ENCODE results near the gene AGBL3. TPM values are rescaled to one million over a fixed set of nuclear protein-coding genes. Genes with fewer than 3 reads are reported as not detected.

Gene AGBL3
- total and polyA plus RNA-seq, 9 of the 15 experiments (the other 6 are each of a cell fraction or from before 2014, with no cell fraction given) = 0.54 to 2.9 (median 1.7) TPM

- peak; percentile 89 for TF ChIP-seq ZNF280B (CRISPR knock-in tag; IDR thresholded peaks at IDR 0.05)
- TF ChIP-seq POLR2AphosphoS2 (IDR thresholded peaks at IDR 0.05; ENCODE audit: low read length) = no peak
- TF ChIP-seq ZNF133 (CRISPR knock-in tag; IDR thresholded peaks at IDR 0.05) = no peak
- no peak for TF ChIP-seq SIN3A (IDR thresholded peaks at IDR 0.05; ENCODE audit: borderline replicate concordance in 2 of 2, control insufficient read depth in 1 of 2, low read depth in 2 of 2, low read length in 2 of 2)
- TF ChIP-seq E2F8 (IDR thresholded peaks at IDR 0.05; ENCODE audit: low read depth, partially characterized antibody) = no peak
- TF ChIP-seq ZNF316 (IDR thresholded peaks at IDR 0.05) = no peak
- no peak for TF ChIP-seq POLR2H (tag; IDR thresholded peaks at IDR 0.05; ENCODE audit: low read depth)
- TF ChIP-seq TEAD2 (tag; IDR thresholded peaks at IDR 0.05) = no peak
- no peak for TF ChIP-seq PREB (CRISPR knock-in tag; IDR thresholded peaks at IDR 0.05)
- no peak for TF ChIP-seq ZNF395 (CRISPR knock-in tag; IDR thresholded peaks at IDR 0.05)
- TF ChIP-seq SP1 (CRISPR knock-in tag; IDR thresholded peaks at IDR 0.05) = no peak
- TF ChIP-seq DLX4 (CRISPR knock-in tag; IDR thresholded peaks at IDR 0.05) = no peak
- no peak for TF ChIP-seq EWSR1 (IDR thresholded peaks at IDR 0.05; ENCODE audit: borderline replicate concordance, low read depth, partially characterized antibody)
- TF ChIP-seq ZNF740 (CRISPR knock-in tag; IDR thresholded peaks at IDR 0.05) = no peak
- no peak for TF ChIP-seq ZNF740 (tag; IDR thresholded peaks at IDR 0.05)
- TF ChIP-seq MCM7 (IDR thresholded peaks at IDR 0.05) = 0 out of 4 replicates have a peak, but pooled peaks of 1 of the 2 experiments have one; percentile 36
- no peak for TF ChIP-seq IRF1 (CRISPR knock-in tag; IDR thresholded peaks at IDR 0.05; ENCODE audit: borderline replicate concordance)
- TF ChIP-seq NFE2 (IDR thresholded peaks at IDR 0.05; ENCODE audit: low read depth) = no peak
- TF ChIP-seq MAFK (IDR thresholded peaks at IDR 0.05; ENCODE audit: low read length) = no peak
These were observed 170.0 kb downstream of the AGBL3 start (continued) for GRCh38 chr7:135156290-135156689.
